ENCODE results near the gene EMP2. TPM values are rescaled to one million over a fixed set of nuclear protein-coding genes. Genes with fewer than 3 reads are reported as not detected.
"Not testable (repeated sequence)": the region's sequence is repeated elsewhere in the genome, so short reads cannot be mapped to it uniquely, and the experiment has no call there.

The EMP2 gene
- total RNA-seq, 2 experiments from 2014 or later: not detected

DNA sequence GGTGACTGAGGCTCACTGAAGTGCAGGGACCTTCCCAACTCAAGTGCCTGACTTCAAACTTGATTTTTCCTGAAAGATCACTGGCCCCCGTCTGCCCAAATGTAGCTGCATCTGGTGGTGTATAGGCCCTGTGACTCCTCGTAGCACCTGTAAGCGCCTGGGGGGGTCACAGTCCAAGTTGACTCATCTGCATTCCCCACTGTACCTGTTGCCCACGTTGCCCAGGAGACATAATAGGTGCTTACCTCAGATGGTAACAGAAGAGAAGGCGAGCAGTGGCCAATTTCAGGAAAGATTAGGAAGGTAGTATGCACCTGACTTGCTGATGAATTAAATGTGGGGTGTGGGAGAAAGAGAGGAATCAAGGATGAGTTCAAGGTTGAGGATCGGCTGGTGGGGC, 44.1 kb upstream of the EMP2 start:
- CTCF ChIA-PET: no interaction called here

DNA sequence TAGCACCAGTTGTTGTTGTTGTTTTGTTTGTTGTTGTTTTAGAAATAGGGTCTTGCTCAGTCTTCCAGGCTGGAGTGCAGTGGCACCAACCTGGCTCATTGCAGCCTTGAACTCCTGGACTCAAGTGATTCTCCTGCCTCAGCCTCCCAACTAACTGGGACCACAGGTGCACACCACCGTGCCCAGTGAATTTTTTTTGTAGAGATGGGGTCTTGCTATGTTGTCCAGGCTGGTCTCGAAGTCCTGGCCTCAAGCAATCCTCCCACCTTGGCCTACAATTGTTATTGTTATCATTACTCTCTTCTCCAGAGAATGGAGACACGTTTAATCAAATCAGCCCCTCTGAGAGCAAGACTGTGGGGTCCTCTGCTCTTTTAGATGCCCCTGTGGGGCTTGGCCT, 42.7 kb upstream of the EMP2 start:
- Histone ChIP-seq H3K27me3 (ENCODE audit: control insufficient read depth in 1 of 2, insufficient read depth in 2 of 2, low read length in 2 of 2) (peaks cover 2 to 11% of the 10 kb centered on the region in 2 experiments), H3K27ac (ENCODE audit: low read depth in 1 of 2, low read length in 2 of 2) (no peak overlapping the region), H3K4me3 (ENCODE audit: low read length) (no peak overlapping the region), H3K9me3 (ENCODE audit: control insufficient read depth in 1 of 2, insufficient read depth in 1 of 2, low read length in 2 of 2) (peaks cover 0 to 6% of the 10 kb centered on the region in 2 experiments), H3K36me3 (ENCODE audit: insufficient read depth, low read length) (no peaks in the 10 kb centered on the region), H3K4me1 (ENCODE audit: insufficient read depth, low read length) (no peaks in the 10 kb centered on the region)
- ChIA-PET POLR2A (no interaction called here), CTCF (no interaction called here)
- ATAC-seq (ENCODE audit: poor library complexity) (no peak), DNase-seq (no peak)
- intact Hi-C loops (cut with DNase I, micrococcal nuclease): no loop called here
- no peaks in the 10 kb centered on the region for H3K4me1 Mint-ChIP-seq (ENCODE audit: low read depth)
- no peak overlapping the region for H3K4me3 Mint-ChIP-seq
- H3K9me3 Mint-ChIP-seq: no peaks in the 10 kb centered on the region
- TF ChIP-seq, protein P1, sequence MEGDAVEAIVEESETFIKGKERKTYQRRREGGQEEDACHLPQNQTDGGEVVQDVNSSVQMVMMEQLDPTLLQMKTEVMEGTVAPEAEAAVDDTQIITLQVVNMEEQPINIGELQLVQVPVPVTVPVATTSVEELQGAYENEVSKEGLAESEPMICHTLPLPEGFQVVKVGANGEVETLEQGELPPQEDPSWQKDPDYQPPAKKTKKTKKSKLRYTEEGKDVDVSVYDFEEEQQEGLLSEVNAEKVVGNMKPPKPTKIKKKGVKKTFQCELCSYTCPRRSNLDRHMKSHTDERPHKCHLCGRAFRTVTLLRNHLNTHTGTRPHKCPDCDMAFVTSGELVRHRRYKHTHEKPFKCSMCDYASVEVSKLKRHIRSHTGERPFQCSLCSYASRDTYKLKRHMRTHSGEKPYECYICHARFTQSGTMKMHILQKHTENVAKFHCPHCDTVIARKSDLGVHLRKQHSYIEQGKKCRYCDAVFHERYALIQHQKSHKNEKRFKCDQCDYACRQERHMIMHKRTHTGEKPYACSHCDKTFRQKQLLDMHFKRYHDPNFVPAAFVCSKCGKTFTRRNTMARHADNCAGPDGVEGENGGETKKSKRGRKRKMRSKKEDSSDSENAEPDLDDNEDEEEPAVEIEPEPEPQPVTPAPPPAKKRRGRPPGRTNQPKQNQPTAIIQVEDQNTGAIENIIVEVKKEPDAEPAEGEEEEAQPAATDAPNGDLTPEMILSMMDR (IDR thresholded peaks at IDR 0.05): no peak
- no peaks in the 10 kb centered on the region for H3K36me3 Mint-ChIP-seq (ENCODE audit: low read depth)
- no peak overlapping the region for H3K27ac Mint-ChIP-seq
- H3K27me3 Mint-ChIP-seq: peaks cover 22% of the 10 kb centered on the region

More for the DNA sequence above, 44.1 kb upstream of the EMP2 start:
- no peaks in the 10 kb centered on the region for H3K36me3 Mint-ChIP-seq (ENCODE audit: low read depth)
- H3K9me3 ChIP-seq (ENCODE audit: control insufficient read depth in 1 of 2, insufficient read depth in 1 of 2, low read length in 2 of 2): peaks cover 0 to under 1% of the 10 kb centered on the region in 2 experiments
- H3K9me3 Mint-ChIP-seq: no peaks in the 10 kb centered on the region
- TF ChIP-seq, protein P1 (IDR thresholded peaks at IDR 0.05): no peak
- H3K4me1 Mint-ChIP-seq (ENCODE audit: low read depth): no peaks in the 10 kb centered on the region
- peaks cover 2 to 6% of the 10 kb centered on the region in 2 experiments for H3K27me3 ChIP-seq (ENCODE audit: control insufficient read depth in 1 of 2, insufficient read depth in 2 of 2, low read length in 2 of 2)
- DNase-seq (no peak), ATAC-seq (ENCODE audit: poor library complexity) (no peak)
- no peak overlapping the region for H3K4me3 Mint-ChIP-seq
- POLR2A ChIA-PET: no interaction called here
- no peak overlapping the region for H3K4me3 ChIP-seq (ENCODE audit: low read length)
- H3K27ac Mint-ChIP-seq: no peak overlapping the region
- no peak overlapping the region for H3K27ac ChIP-seq (ENCODE audit: low read depth in 1 of 2, low read length in 2 of 2)
- H3K27me3 Mint-ChIP-seq: peaks cover 16% of the 10 kb centered on the region
- no peaks in the 10 kb centered on the region for H3K4me1 ChIP-seq (ENCODE audit: insufficient read depth, low read length)
- intact Hi-C loops (cut with DNase I, micrococcal nuclease): no loop called here
- no peaks in the 10 kb centered on the region for H3K36me3 ChIP-seq (ENCODE audit: insufficient read depth, low read length)

DNA sequence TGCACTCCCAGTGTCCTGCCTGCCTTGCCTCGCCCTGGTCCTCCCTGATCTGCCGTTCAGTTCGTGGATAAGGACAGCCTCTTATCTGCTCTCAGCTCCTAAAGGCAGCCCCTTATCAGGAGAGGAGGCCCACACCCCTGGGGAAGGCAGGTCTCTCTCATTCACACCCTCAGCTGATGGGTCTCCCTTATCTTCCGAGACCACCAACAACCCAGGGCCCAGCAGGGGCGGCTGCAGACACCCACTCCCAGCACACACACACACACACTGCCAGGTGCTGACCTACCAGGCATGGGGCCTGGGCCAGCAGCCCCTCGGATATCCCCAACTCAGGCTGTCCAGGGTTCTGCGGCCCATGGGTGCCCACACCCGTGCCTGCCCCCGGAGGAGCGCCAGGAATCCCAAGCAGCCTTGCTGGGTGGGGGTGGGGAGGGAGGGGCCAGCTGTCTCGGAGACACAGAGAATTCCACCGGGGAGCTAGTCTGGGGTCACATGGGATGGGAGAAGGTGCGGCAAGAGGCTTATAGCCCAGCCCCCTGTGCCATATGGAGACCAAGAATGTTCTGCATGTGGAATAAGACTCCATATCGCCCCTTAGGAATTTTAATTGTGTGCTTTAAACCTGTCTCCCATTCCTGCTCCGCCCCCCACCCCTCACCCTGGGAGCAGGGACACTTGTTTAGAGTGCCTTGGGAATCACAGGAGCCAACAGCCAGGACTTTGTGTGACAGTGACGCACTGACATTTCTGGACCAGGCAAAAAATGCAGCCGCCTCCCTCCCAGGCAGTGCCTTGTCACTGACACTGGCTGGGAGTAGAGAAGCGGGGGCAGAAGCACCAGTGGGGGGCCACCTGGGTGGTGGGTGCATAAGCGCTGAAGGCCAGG, 41.9 kb upstream of the EMP2 start:
- ChIA-PET CTCF (no interaction called here), POLR2A (no interaction called here)
- Histone ChIP-seq H3K27ac (ENCODE audit: low read depth in 1 of 2, low read length in 2 of 2) (no peak overlapping the region), H3K4me1 (ENCODE audit: insufficient read depth, low read length) (no peaks in the 10 kb centered on the region), H3K9me3 (ENCODE audit: control insufficient read depth in 1 of 2, insufficient read depth in 1 of 2, low read length in 2 of 2) (peaks cover 0 to 6% of the 10 kb centered on the region in 2 experiments), H3K27me3 (ENCODE audit: control insufficient read depth in 1 of 2, insufficient read depth in 2 of 2, low read length in 2 of 2) (peaks cover 2 to 18% of the 10 kb centered on the region in 2 experiments), H3K36me3 (ENCODE audit: insufficient read depth, low read length) (no peaks in the 10 kb centered on the region), H3K4me3 (ENCODE audit: low read length) (no peak overlapping the region)
- no peak overlapping the region for H3K27ac Mint-ChIP-seq
- H3K36me3 Mint-ChIP-seq (ENCODE audit: low read depth): no peaks in the 10 kb centered on the region
- no peak overlapping the region for H3K4me3 Mint-ChIP-seq
- no peak for ATAC-seq (ENCODE audit: poor library complexity)
- DNase-seq: no peak
- H3K4me1 Mint-ChIP-seq (ENCODE audit: low read depth): no peaks in the 10 kb centered on the region
- intact Hi-C loops (cut with DNase I, micrococcal nuclease): no loop called here
- no peaks in the 10 kb centered on the region for H3K9me3 Mint-ChIP-seq
- peaks cover 30% of the 10 kb centered on the region for H3K27me3 Mint-ChIP-seq
- TF ChIP-seq, protein P1 (IDR thresholded peaks at IDR 0.05): no peak

DNA sequence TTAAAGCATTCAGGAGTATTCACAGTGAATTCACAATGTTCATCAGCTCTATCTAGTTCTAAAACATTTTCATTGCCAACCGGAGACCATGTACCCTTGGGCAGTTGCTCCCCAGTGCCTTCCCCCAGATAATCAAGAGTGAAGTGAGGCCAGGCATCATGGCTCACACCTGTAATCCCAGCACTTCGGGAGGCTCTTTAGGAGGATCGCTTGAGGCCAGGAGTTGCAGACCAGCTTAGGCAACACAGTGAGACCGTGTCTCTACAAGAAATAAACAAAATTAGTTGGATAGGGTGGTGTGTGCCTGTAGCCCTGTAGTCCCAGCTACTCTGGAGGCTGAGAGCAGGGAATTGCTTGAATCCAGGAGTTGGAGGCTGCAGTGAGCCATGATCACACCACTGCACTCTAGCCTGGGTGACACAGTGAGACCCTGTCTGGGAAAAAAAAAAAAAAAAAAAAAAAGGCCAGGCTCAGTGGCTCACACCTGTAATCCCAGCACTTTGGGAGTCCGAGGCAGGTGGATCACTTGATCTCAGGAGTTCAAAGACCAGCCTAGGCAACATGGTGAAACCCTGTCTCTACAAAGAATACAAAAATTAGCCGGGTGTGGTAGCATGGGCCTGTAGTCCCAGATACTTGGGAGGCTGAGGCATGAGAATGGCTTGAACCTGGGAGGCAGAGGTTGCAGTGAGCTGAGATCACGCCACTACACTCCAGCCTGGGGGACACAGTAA, 41.0 kb upstream of the EMP2 start:
- H3K36me3 ChIP-seq (ENCODE audit: insufficient read depth, low read length); H3K9me3 Mint-ChIP-seq; H3K4me1 Mint-ChIP-seq (ENCODE audit: low read depth); H3K36me3 Mint-ChIP-seq (ENCODE audit: low read depth); H3K4me3 ChIP-seq (ENCODE audit: low read length); DNase-seq; H3K4me1 ChIP-seq (ENCODE audit: insufficient read depth, low read length); POLR2A ChIA-PET; ATAC-seq (ENCODE audit: poor library complexity); H3K9me3 ChIP-seq (ENCODE audit: control insufficient read depth in 1 of 2, insufficient read depth in 1 of 2, low read length in 2 of 2); intact Hi-C loops (cut with DNase I, micrococcal nuclease); CTCF ChIA-PET; H3K4me3 Mint-ChIP-seq; H3K27ac ChIP-seq (ENCODE audit: low read depth in 1 of 2, low read length in 2 of 2); H3K27ac Mint-ChIP-seq: not testable (repeated sequence)
- H3K27me3 ChIP-seq (ENCODE audit: control insufficient read depth in 1 of 2, insufficient read depth in 2 of 2, low read length in 2 of 2): peaks cover 4 to 18% of the 10 kb centered on the region in 2 experiments
- H3K27me3 Mint-ChIP-seq: peaks cover 30% of the 10 kb centered on the region
